Activated T-helper 1 cell treated with anti-CD3 and anti-CD28 coated beads, Interleukin-12 subunit alpha, Interleukin-12 subunit beta, Interleukin-2, Interleukin-4 antibody, amounts not matched to agents 30 ng/mL and 10 ng/mL and 1 ng/mL, durations not matched to agents 14 hours and 24 hours and 36 hours (primary cell): Measurements from ENCODE around the gene EFL1. TPM values are rescaled to one million over a fixed set of nuclear protein-coding genes. Genes with fewer than 3 reads are reported as not detected.
"Not testable (repeated sequence)": the region's sequence is repeated elsewhere in the genome, so short reads cannot be mapped to it uniquely, and the experiment has no call there.

ENCODE experiments used
- DNase-seq: peaks from one replicate; pipeline ENCODE4 v3.0.0; 2021; ENCODE audit warnings: low spot score
- H3K27ac Mint-ChIP-seq: one replicate; pipeline ENCODE4 v1.8.0; 2021; ENCODE audit warnings: mild to moderate bottlenecking, mixed read lengths
- H3K27me3 Mint-ChIP-seq: one replicate; pipeline ENCODE4 v1.8.0; 2022; ENCODE audit warnings: mild to moderate bottlenecking, moderate library complexity, mixed read lengths; ENCODE audit not compliant: insufficient read depth
- H3K36me3 Mint-ChIP-seq: one replicate; pipeline ENCODE4 v1.8.0; 2021; ENCODE audit warnings: low read depth, mixed read lengths
- H3K4me1 Mint-ChIP-seq: one replicate; pipeline ENCODE4 v1.8.0; 2021; ENCODE audit warnings: low read depth, mixed read lengths
- H3K4me3 Mint-ChIP-seq: one replicate; pipeline ENCODE4 v1.8.0; 2021; ENCODE audit warnings: mild to moderate bottlenecking, moderate library complexity, mixed read lengths
- H3K9me3 Mint-ChIP-seq: one replicate; pipeline ENCODE4 v1.8.0; 2021; ENCODE audit warnings: mixed read lengths
- intact Hi-C: fragments of 100-400 bp; cut with micrococcal nuclease; formaldehyde crosslinking; loops from one replicate; pipeline ENCODE4 v1.15.1; 2024
- total RNA-seq: library from RNA; stranded (reverse); gene quantifications from 2 replicates; pipeline ENCODE4 v1.2.3, GENCODE V29; 2022

EFL1 gene
- 25.2 and 25.6 TPM in 2 replicates for total RNA-seq

GRCh38 chr15:82262422-82263026 lies at the start of gene EFL1, which contains the start of gene SAXO2:
Gene EFL1 (minus strand): TSS chr15:82262734. CDS start chr15:82261778, 956 bp downstream.
Gene SAXO2 (plus strand): TSS chr15:82262818. CDS start chr15:82262880, 62 bp downstream.
- Mint-ChIP-seq H3K27ac (peak within 1 kb of the TSS; percentile 95), H3K9me3 (no peaks in the 10 kb centered on the region), H3K36me3 (peaks cover 12% of the 10 kb centered on the region), H3K4me3 (peak within 1 kb of the TSS; percentile 96), H3K27me3 (no peaks in the 10 kb centered on the region), H3K4me1 (peaks cover 27% of the 10 kb centered on the region)
- DNase-seq, result peak; percentile 91
- intact Hi-C loops, result loop anchor here (1.0 to 10.0 kb wide), 4 partner anchors 216 to 940 kb away; partner anchors contain the start of genes BTBD1, MEX3B, RPS17 and STARD5

GRCh38 chr15:82311321-82311720 lies 48.8 kb upstream of the EFL1 start:
- H3K27me3 Mint-ChIP-seq, DNase-seq, H3K9me3 Mint-ChIP-seq, H3K4me1 Mint-ChIP-seq, H3K4me3 Mint-ChIP-seq, H3K27ac Mint-ChIP-seq, H3K36me3 Mint-ChIP-seq, intact Hi-C loops: not testable (repeated sequence)

- no peaks in the 10 kb centered on the region for H3K9me3 Mint-ChIP-seq
- intact Hi-C loops, result no loop called here
- H3K36me3 Mint-ChIP-seq, result no peaks in the 10 kb centered on the region
Observed at GRCh38 chr15:82309802-82310201, 47.3 kb upstream of the EFL1 start.

GRCh38 chr15:82307714-82308081 lies 45.2 kb upstream of the EFL1 start:
- Mint-ChIP-seq H3K36me3 (no peaks in the 10 kb centered on the region), H3K4me3 (no peak overlapping the region), H3K4me1 (no peaks in the 10 kb centered on the region), H3K27ac (no peak overlapping the region), H3K27me3 (peaks cover 9% of the 10 kb centered on the region), H3K9me3 (no peaks in the 10 kb centered on the region)
- no peak for DNase-seq
- intact Hi-C loops, result no loop called here

More at GRCh38 chr15:82309802-82310201, 47.3 kb upstream of the EFL1 start:
- no peak overlapping the region for H3K27ac Mint-ChIP-seq
- H3K4me1 Mint-ChIP-seq, result no peaks in the 10 kb centered on the region
- peaks cover 9% of the 10 kb centered on the region for H3K27me3 Mint-ChIP-seq
- no peak overlapping the region for H3K4me3 Mint-ChIP-seq
- DNase-seq, result no peak

GRCh38 chr15:82306791-82307713 lies 44.5 kb upstream of the EFL1 start:
- H3K27ac Mint-ChIP-seq, result no peak overlapping the region
- H3K9me3 Mint-ChIP-seq, result no peaks in the 10 kb centered on the region
- no peak overlapping the region for H3K4me3 Mint-ChIP-seq
- no peak for DNase-seq
- intact Hi-C loops, result no loop called here
- no peaks in the 10 kb centered on the region for H3K36me3 Mint-ChIP-seq
- peaks cover 9% of the 10 kb centered on the region for H3K27me3 Mint-ChIP-seq
- no peaks in the 10 kb centered on the region for H3K4me1 Mint-ChIP-seq

GRCh38 chr15:82305621-82306048 lies 43.1 kb upstream of the EFL1 start:
- Mint-ChIP-seq H3K27ac (no peak overlapping the region), H3K4me3 (no peak overlapping the region), H3K36me3 (no peaks in the 10 kb centered on the region), H3K9me3 (no peaks in the 10 kb centered on the region), H3K4me1 (no peaks in the 10 kb centered on the region), H3K27me3 (peaks cover 3% of the 10 kb centered on the region)
- no peak for DNase-seq
- intact Hi-C loops, result no loop called here

- Mint-ChIP-seq H3K27me3 (no peaks in the 10 kb centered on the region), H3K27ac (no peak overlapping the region), H3K4me1 (no peaks in the 10 kb centered on the region), H3K9me3 (no peaks in the 10 kb centered on the region), H3K4me3 (no peak overlapping the region), H3K36me3 (no peaks in the 10 kb centered on the region)
- no peak for DNase-seq
- intact Hi-C loops, result no loop called here
Observed at GRCh38 chr15:82304778-82305090, 42.2 kb upstream of the EFL1 start.

GRCh38 chr15:82303956-82304777 lies 41.6 kb upstream of the EFL1 start:
- intact Hi-C loops, result no loop called here
- Mint-ChIP-seq H3K27ac (no peak overlapping the region), H3K27me3 (peaks cover 3% of the 10 kb centered on the region), H3K4me3 (no peak overlapping the region), H3K36me3 (no peaks in the 10 kb centered on the region), H3K4me1 (no peaks in the 10 kb centered on the region), H3K9me3 (no peaks in the 10 kb centered on the region)
- DNase-seq, result no peak

GRCh38 chr15:82301296-82302016 lies 38.9 kb upstream of the EFL1 start:
- H3K4me3 Mint-ChIP-seq, result no peak overlapping the region
- peaks cover 6% of the 10 kb centered on the region for H3K4me1 Mint-ChIP-seq
- intact Hi-C loops, result no loop called here
- no peak overlapping the region for H3K27ac Mint-ChIP-seq
- H3K36me3 Mint-ChIP-seq, result no peaks in the 10 kb centered on the region
- DNase-seq, result no peak
- H3K27me3 Mint-ChIP-seq, result peaks cover 7% of the 10 kb centered on the region
- no peaks in the 10 kb centered on the region for H3K9me3 Mint-ChIP-seq

GRCh38 chr15:82300883-82301282 lies 38.3 kb upstream of the EFL1 start:
- H3K4me3 Mint-ChIP-seq, result no peak overlapping the region
- no peaks in the 10 kb centered on the region for H3K9me3 Mint-ChIP-seq
- H3K27me3 Mint-ChIP-seq, result peaks cover 7% of the 10 kb centered on the region
- no peak for DNase-seq
- intact Hi-C loops, result no loop called here
- H3K27ac Mint-ChIP-seq, result no peak overlapping the region
- H3K36me3 Mint-ChIP-seq, result no peaks in the 10 kb centered on the region
- H3K4me1 Mint-ChIP-seq, result peaks cover 6% of the 10 kb centered on the region

GRCh38 chr15:82300326-82300725 lies 37.8 kb upstream of the EFL1 start:
- DNase-seq, H3K27me3 Mint-ChIP-seq, H3K4me3 Mint-ChIP-seq, H3K4me1 Mint-ChIP-seq, intact Hi-C loops, H3K27ac Mint-ChIP-seq, H3K36me3 Mint-ChIP-seq, H3K9me3 Mint-ChIP-seq: not testable (repeated sequence)

GRCh38 chr15:82299511-82299914 lies 37.0 kb upstream of the EFL1 start:
- H3K27me3 Mint-ChIP-seq, H3K36me3 Mint-ChIP-seq, DNase-seq, H3K4me1 Mint-ChIP-seq, intact Hi-C loops, H3K9me3 Mint-ChIP-seq, H3K27ac Mint-ChIP-seq, H3K4me3 Mint-ChIP-seq: not testable (repeated sequence)
